ENCODE results near the gene ZNF835.

The ZNF835 gene

DNA sequence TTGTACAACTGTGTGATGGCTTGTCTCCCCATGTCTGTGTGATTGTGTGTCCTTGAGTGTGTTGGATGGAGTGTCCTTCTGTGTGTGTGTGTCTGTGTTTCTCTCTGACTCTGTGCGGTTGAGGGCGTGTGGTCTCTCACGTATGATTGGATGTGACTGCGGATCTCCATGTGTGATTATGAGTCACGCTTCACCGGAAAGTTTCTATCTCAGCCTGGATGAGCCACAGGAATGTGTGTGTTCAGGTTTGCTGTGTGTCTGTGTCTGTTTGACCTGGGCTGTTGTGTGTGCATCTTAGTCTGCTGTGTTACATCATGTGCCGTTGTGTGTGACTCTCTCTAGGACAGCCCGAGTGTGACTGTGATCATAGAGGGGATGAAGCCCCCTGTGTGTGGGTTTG, 15.5 kb upstream of the ZNF835 start:
- Histone ChIP-seq H2AFZ (ENCODE audit: low read depth, low read length) (no peak overlapping the region), H3K9ac (ENCODE audit: low read length) (no peak overlapping the region), H3K4ac (ENCODE audit: low read depth in 1 of 2, low read length in 2 of 2) (no peak overlapping the region), H3K4me1 (ENCODE audit: control insufficient read depth, insufficient read depth, low read depth, low read length) (no peaks in the 10 kb centered on the region), H4K8ac (ENCODE audit: low read length) (no peak overlapping the region), H3K23ac (ENCODE audit: low read length in 2 of 2) (no peak overlapping the region), H3K27me3 (ENCODE audit: control insufficient read depth in 1 of 2, insufficient read depth in 1 of 2, low read length in 2 of 2) (no peaks in the 10 kb centered on the region), H2AK5ac (ENCODE audit: low read length, severe bottlenecking) (no peak overlapping the region), H2BK15ac (ENCODE audit: low read depth, poor library complexity, severe bottlenecking) (no peak overlapping the region), H2BK5ac (ENCODE audit: low read depth, low read length, poor library complexity, severe bottlenecking) (no peak overlapping the region), H3K79me1 (replicated peaks; ENCODE audit: low read length, poor library complexity, severe bottlenecking) (no peaks in the 10 kb centered on the region), H3K36me3 (ENCODE audit: control insufficient read depth in 1 of 2, insufficient read depth in 2 of 2, low read depth in 1 of 2, low read length in 2 of 2) (no peaks in the 10 kb centered on the region), H4K91ac (ENCODE audit: low read length) (no peak overlapping the region), H3K27ac (ENCODE audit: low read length, poor library complexity, severe bottlenecking) (no peak overlapping the region), H3K18ac (ENCODE audit: low read depth in 1 of 2, low read length in 2 of 2) (no peak overlapping the region), H3K4me3 (ENCODE audit: insufficient read depth in 1 of 2, low read depth in 1 of 2, low read length in 2 of 2) (no peak overlapping the region), H2BK12ac (ENCODE audit: low read length in 2 of 2) (no peak overlapping the region), H2BK120ac (ENCODE audit: low read depth, low read length) (no peak overlapping the region), H3K4me2 (ENCODE audit: low read length, poor library complexity, severe bottlenecking) (no peak overlapping the region), H3K9me3 (ENCODE audit: control insufficient read depth, low read length) (peaks cover 3% of the 10 kb centered on the region), H3K14ac (ENCODE audit: low read length in 2 of 2) (no peak overlapping the region)
- no peak for DNase-seq
- 79% methylated on average over 8 of the region's 8 CpGs for WGBS

DNA sequence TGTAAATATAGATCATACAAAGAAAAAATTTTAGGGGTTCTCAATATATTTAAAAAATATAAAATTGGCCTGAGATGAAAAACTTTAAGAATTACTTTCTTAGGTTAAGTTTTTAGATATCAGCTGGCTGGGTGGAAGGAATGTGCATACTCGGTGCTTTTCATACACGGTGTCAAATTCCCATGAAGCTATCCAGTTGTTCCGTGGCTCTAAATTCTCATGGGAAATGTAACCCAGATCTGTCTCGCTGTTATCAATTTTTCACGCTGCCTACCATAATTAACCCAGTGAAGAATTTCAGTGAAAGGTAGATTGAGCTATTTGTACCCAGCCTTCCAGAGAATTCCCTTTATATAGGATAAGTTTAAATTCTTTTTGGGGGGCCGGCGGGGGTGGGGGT, 11.6 kb upstream of the ZNF835 start:
- Histone ChIP-seq H4K91ac (ENCODE audit: low read length) (no peak overlapping the region), H3K27me3 (ENCODE audit: control insufficient read depth in 1 of 2, insufficient read depth in 1 of 2, low read length in 2 of 2) (no peaks in the 10 kb centered on the region), H2AK5ac (ENCODE audit: low read length, severe bottlenecking) (no peak overlapping the region), H3K9me3 (ENCODE audit: control insufficient read depth, low read length) (peaks cover 8% of the 10 kb centered on the region), H3K4ac (ENCODE audit: low read depth in 1 of 2, low read length in 2 of 2) (no peak overlapping the region), H3K18ac (ENCODE audit: low read depth in 1 of 2, low read length in 2 of 2) (no peak overlapping the region), H2BK120ac (ENCODE audit: low read depth, low read length) (no peak overlapping the region), H3K4me2 (ENCODE audit: low read length, poor library complexity, severe bottlenecking) (no peak overlapping the region), H3K36me3 (ENCODE audit: control insufficient read depth in 1 of 2, insufficient read depth in 2 of 2, low read depth in 1 of 2, low read length in 2 of 2) (no peaks in the 10 kb centered on the region), H3K4me3 (ENCODE audit: insufficient read depth in 1 of 2, low read depth in 1 of 2, low read length in 2 of 2) (no peak overlapping the region), H2BK5ac (ENCODE audit: low read depth, low read length, poor library complexity, severe bottlenecking) (no peak overlapping the region), H3K4me1 (ENCODE audit: control insufficient read depth, insufficient read depth, low read depth, low read length) (no peaks in the 10 kb centered on the region), H2AFZ (ENCODE audit: low read depth, low read length) (no peak overlapping the region), H3K14ac (ENCODE audit: low read length in 2 of 2) (no peak overlapping the region), H2BK15ac (ENCODE audit: low read depth, poor library complexity, severe bottlenecking) (no peak overlapping the region), H3K79me1 (replicated peaks; ENCODE audit: low read length, poor library complexity, severe bottlenecking) (no peaks in the 10 kb centered on the region), H2BK12ac (ENCODE audit: low read length in 2 of 2) (no peak overlapping the region), H4K8ac (ENCODE audit: low read length) (no peak overlapping the region), H3K27ac (ENCODE audit: low read length, poor library complexity, severe bottlenecking) (no peak overlapping the region), H3K9ac (ENCODE audit: low read length) (no peak overlapping the region), H3K23ac (ENCODE audit: low read length in 2 of 2) (no peak overlapping the region)
- 67% methylated on average over 4 of the region's 7 CpGs for WGBS
- no peak for DNase-seq

DNA sequence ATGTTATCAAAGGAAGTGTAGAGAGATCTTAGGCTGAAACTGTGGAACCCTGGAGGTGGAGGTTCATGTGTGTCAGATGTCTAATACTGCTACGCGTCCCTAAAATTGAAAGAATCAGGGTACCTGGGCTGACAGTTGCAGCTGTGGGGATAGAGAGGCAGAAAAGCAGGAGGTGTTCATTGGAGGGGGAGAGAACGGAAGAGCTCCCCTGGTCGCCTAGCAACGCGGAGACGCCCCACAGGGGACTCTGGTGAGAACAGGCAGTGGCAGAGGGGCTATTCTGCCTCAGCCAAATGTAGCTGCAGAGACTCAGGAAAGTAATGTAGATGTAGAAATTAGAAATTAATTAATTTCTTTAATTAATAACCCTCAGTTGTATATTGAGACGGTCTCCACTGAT, 10.1 kb upstream of the ZNF835 start:
- Histone ChIP-seq H3K18ac (ENCODE audit: low read depth in 1 of 2, low read length in 2 of 2) (no peak overlapping the region), H3K9me3 (ENCODE audit: control insufficient read depth, low read length) (peaks cover 11% of the 10 kb centered on the region), H3K79me1 (replicated peaks; ENCODE audit: low read length, poor library complexity, severe bottlenecking) (no peaks in the 10 kb centered on the region), H3K27me3 (ENCODE audit: control insufficient read depth in 1 of 2, insufficient read depth in 1 of 2, low read length in 2 of 2) (no peaks in the 10 kb centered on the region), H2BK15ac (ENCODE audit: low read depth, poor library complexity, severe bottlenecking) (no peak overlapping the region), H4K8ac (ENCODE audit: low read length) (no peak overlapping the region), H3K4me1 (ENCODE audit: control insufficient read depth, insufficient read depth, low read depth, low read length) (no peaks in the 10 kb centered on the region), H3K23ac (ENCODE audit: low read length in 2 of 2) (no peak overlapping the region), H3K4ac (ENCODE audit: low read depth in 1 of 2, low read length in 2 of 2) (no peak overlapping the region), H3K4me3 (ENCODE audit: insufficient read depth in 1 of 2, low read depth in 1 of 2, low read length in 2 of 2) (no peak overlapping the region), H2AFZ (ENCODE audit: low read depth, low read length) (no peak overlapping the region), H2BK5ac (ENCODE audit: low read depth, low read length, poor library complexity, severe bottlenecking) (no peak overlapping the region), H3K27ac (ENCODE audit: low read length, poor library complexity, severe bottlenecking) (no peak overlapping the region), H3K9ac (ENCODE audit: low read length) (no peak overlapping the region), H3K14ac (ENCODE audit: low read length in 2 of 2) (no peak overlapping the region), H3K36me3 (ENCODE audit: control insufficient read depth in 1 of 2, insufficient read depth in 2 of 2, low read depth in 1 of 2, low read length in 2 of 2) (no peaks in the 10 kb centered on the region), H3K4me2 (ENCODE audit: low read length, poor library complexity, severe bottlenecking) (no peak overlapping the region), H2BK12ac (ENCODE audit: low read length in 2 of 2) (no peak overlapping the region), H2AK5ac (ENCODE audit: low read length, severe bottlenecking) (no peak overlapping the region), H2BK120ac (ENCODE audit: low read depth, low read length) (no peak overlapping the region), H4K91ac (ENCODE audit: low read length) (no peak overlapping the region)
- no peak for DNase-seq
- 81% methylated on average over 6 of the region's 8 CpGs for WGBS

DNA sequence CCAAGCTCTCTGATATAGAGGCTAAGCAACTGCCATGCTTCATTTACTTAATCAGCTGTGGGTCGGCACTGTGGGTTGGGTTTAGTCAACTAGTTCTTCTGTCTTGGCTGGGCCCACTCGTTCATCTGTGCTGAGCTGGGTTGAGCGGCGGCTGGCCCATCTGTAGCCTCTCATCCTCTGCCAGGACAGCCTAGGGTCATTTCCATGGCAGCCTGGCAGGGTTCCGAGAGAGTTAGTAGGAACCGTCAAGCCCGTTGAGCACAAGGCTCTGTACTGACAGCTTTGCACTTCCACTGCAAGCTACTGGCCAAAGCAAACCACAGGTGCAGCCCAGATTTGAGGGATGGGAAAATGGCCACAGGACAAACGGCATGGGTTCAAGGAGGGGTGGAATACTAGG, 6.6 kb upstream of the ZNF835 start:
- Histone ChIP-seq H2BK12ac (ENCODE audit: low read length in 2 of 2) (no peak overlapping the region), H3K14ac (ENCODE audit: low read length in 2 of 2) (no peak overlapping the region), H4K91ac (ENCODE audit: low read length) (no peak overlapping the region), H3K79me1 (replicated peaks; ENCODE audit: low read length, poor library complexity, severe bottlenecking) (no peaks in the 10 kb centered on the region), H2AK5ac (ENCODE audit: low read length, severe bottlenecking) (no peak overlapping the region), H3K36me3 (ENCODE audit: control insufficient read depth in 1 of 2, insufficient read depth in 2 of 2, low read depth in 1 of 2, low read length in 2 of 2) (no peaks in the 10 kb centered on the region), H3K23ac (ENCODE audit: low read length in 2 of 2) (no peak overlapping the region), H3K18ac (ENCODE audit: low read depth in 1 of 2, low read length in 2 of 2) (no peak overlapping the region), H2BK5ac (ENCODE audit: low read depth, low read length, poor library complexity, severe bottlenecking) (no peak overlapping the region), H3K4me2 (ENCODE audit: low read length, poor library complexity, severe bottlenecking) (no peak overlapping the region), H2BK15ac (ENCODE audit: low read depth, poor library complexity, severe bottlenecking) (no peak overlapping the region), H2BK120ac (ENCODE audit: low read depth, low read length) (no peak overlapping the region), H3K4ac (ENCODE audit: low read depth in 1 of 2, low read length in 2 of 2) (no peak overlapping the region), H3K27me3 (ENCODE audit: control insufficient read depth in 1 of 2, insufficient read depth in 1 of 2, low read length in 2 of 2) (no peaks in the 10 kb centered on the region), H2AFZ (ENCODE audit: low read depth, low read length) (no peak overlapping the region), H3K9ac (ENCODE audit: low read length) (no peak overlapping the region), H4K8ac (ENCODE audit: low read length) (no peak overlapping the region), H3K27ac (ENCODE audit: low read length, poor library complexity, severe bottlenecking) (no peak overlapping the region), H3K9me3 (ENCODE audit: control insufficient read depth, low read length) (peaks cover 20% of the 10 kb centered on the region), H3K4me1 (ENCODE audit: control insufficient read depth, insufficient read depth, low read depth, low read length) (no peaks in the 10 kb centered on the region), H3K4me3 (ENCODE audit: insufficient read depth in 1 of 2, low read depth in 1 of 2, low read length in 2 of 2) (no peak overlapping the region)
- 76% methylated on average over 8 of the region's 8 CpGs for WGBS
- DNase-seq = no peak

All from mesenchymal stem cell (in vitro differentiated cells and primary cell).